Measurements from ENCODE around the gene FFAR2. TPM values are rescaled to one million over a fixed set of nuclear protein-coding genes. Genes with fewer than 3 reads are reported as not detected.

FFAR2 gene
- not detected in 2 replicates for total RNA-seq

GRCh38 chr19:35447606-35448469, at the start of gene FFAR2:
FFAR2 (plus strand) TSS chr19:35448257; CDS start chr19:35449715, 1,458 bp downstream.

GRCh38 chr19:35490364-35490763, 42.3 kb downstream of the FFAR2 start, which contains the start of gene KRTDAP:
KRTDAP (minus strand) TSS chr19:35490464; CDS start chr19:35490442, 22 bp downstream.

Other genes with a start within 250 kb of the FFAR2 start
- gene FAM187B, start 219.5 kb upstream of the FFAR2 start, total RNA-seq = not detected in 2 replicates
- 0.34 and 3.5 TPM in 2 replicates for gene LSR, start 199.3 kb upstream of the FFAR2 start, total RNA-seq
- gene USF2, start 179.3 kb upstream of the FFAR2 start, total RNA-seq = 35.2 and 43.8 TPM in 2 replicates
- 0.17 and 0.22 TPM in 2 replicates for gene HAMP, start 165.7 kb upstream of the FFAR2 start, total RNA-seq
- gene MAG, start 156.1 kb upstream of the FFAR2 start, total RNA-seq = not detected in 2 replicates
- 0.11 and 0.26 TPM in 2 replicates for gene CD22, start 119.1 kb upstream of the FFAR2 start, total RNA-seq
- gene FFAR1, start 100.4 kb upstream of the FFAR2 start, total RNA-seq = not detected in 2 replicates
- not detected in 2 replicates for gene FFAR3, start 89.8 kb upstream of the FFAR2 start, total RNA-seq
- gene GPR42, start 77.2 kb upstream of the FFAR2 start, total RNA-seq = not detected in 2 replicates
- gene KRTDAP, start 42.2 kb downstream of the FFAR2 start, total RNA-seq = not detected in 2 replicates
- gene DMKN, start 65.4 kb downstream of the FFAR2 start, total RNA-seq = not detected in 2 replicates
- gene SBSN, start 80.1 kb downstream of the FFAR2 start, total RNA-seq = not detected in 2 replicates
- gene GAPDHS, start 85.2 kb downstream of the FFAR2 start, total RNA-seq = 0.09 TPM in 1 of 2 replicates, not detected in the other
- gene TMEM147, start 97.4 kb downstream of the FFAR2 start, total RNA-seq = 48.7 and 50.9 TPM in 2 replicates
- not detected in 2 replicates for gene ATP4A, start 115.4 kb downstream of the FFAR2 start, total RNA-seq
- not detected in 2 replicates for gene PMIS2, start 137.9 kb downstream of the FFAR2 start, total RNA-seq
- 3.3 and 3.5 TPM in 2 replicates for gene HAUS5, start 164.5 kb downstream of the FFAR2 start, total RNA-seq
- 26.0 and 28.3 TPM in 2 replicates for gene RBM42, start 180.8 kb downstream of the FFAR2 start, total RNA-seq
- 0.17 and 0.87 TPM in 2 replicates for gene ETV2, start 193.5 kb downstream of the FFAR2 start, total RNA-seq
- gene COX6B1, start 200.1 kb downstream of the FFAR2 start, total RNA-seq = 292 and 462 TPM in 2 replicates
- gene UPK1A, start 218.3 kb downstream of the FFAR2 start, total RNA-seq = not detected in 2 replicates